Measurements from ENCODE around the gene SAPCD1. TPM values are rescaled to one million over a fixed set of nuclear protein-coding genes. Genes with fewer than 3 reads are reported as not detected.

Gene SAPCD1
- total RNA-seq, 1 experiment from 2014 or later: 3.2 TPM

DNA sequence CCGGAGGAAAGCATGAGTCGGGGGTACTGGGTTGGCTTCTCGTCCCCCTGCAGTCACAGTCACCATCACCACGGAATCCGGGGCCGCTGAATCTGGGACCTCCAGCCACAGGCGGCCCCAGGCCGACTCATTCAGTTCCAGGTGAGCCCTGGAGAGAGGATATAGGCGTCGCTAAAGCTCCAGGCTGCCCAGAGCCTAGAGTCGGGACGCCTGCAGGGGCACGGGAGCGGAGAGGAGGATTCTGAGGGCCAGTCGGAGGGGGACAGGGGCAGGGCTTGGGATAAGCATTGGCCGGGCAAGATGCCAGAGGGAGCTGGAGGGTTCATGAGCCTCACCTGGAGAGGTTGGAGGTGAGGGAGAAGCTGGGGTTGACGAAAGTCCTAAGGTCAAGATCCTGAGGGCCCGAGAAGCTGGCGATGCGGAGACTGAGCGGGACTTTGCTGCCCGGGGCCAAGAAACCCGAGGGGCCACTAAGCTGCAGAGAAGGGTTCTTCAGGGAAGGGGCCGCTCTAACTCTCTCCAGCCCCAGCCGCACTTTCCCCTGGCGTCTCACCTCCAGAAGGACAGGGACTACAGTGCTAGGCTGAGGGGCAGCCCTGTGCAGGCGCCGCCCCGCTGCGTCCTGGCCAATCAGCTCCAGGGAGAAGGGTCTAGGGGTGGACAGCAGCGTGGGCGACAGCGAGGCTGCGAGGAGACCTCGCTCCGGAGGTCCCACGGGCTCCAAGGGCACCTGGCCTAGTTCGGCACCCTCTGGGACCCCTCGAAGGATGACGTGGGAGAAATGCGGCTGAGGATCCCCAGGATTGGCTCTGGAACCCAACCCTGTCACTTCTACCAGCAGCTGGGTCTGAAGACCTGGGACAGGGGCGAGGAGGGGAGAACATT, 3.7 kb downstream of the SAPCD1 start:
- H3K27ac ChIP-seq (ENCODE audit: insufficient read length, low read depth, low read length): no peak overlapping the region

More for the DNA sequence above, 3.7 kb downstream of the SAPCD1 start:
- TF ChIP-seq CTCF (conservative IDR thresholded peaks at IDR 0.05): no peak
- no peak overlapping the region for H4K8ac ChIP-seq (replicated peaks; ENCODE audit: insufficient read length, low read depth, low read length)
- no peaks in the 10 kb centered on the region for H3K79me2 ChIP-seq (ENCODE audit: insufficient read depth, low read length)
- no peak overlapping the region for H2BK15ac ChIP-seq (ENCODE audit: low read depth, low read length)
- H3K4me1 ChIP-seq (ENCODE audit: insufficient read depth, low read length): no peaks in the 10 kb centered on the region
- no peaks in the 10 kb centered on the region for H3K79me1 ChIP-seq (ENCODE audit: insufficient read depth, low read depth, low read length, poor library complexity, severe bottlenecking)
- H4K91ac ChIP-seq (ENCODE audit: insufficient read length, low read depth, low read length): no peak overlapping the region
- WGBS (ENCODE audit: extremely low coverage, insufficient read length, low lambda C conversion rate): no CpG with 5 or more reads among the region's 42 CpGs
- peaks cover 25 to 27% of the 10 kb centered on the region in 2 experiments for H3K4me1 Mint-ChIP-seq
- H3K56ac ChIP-seq (ENCODE audit: insufficient read length, low read depth, low read length): no peak overlapping the region
- no peak overlapping the region for H2AK5ac ChIP-seq (ENCODE audit: insufficient read length, low read length)
- H3K9ac ChIP-seq (ENCODE audit: extremely low read depth, insufficient read length, low read length): no peak overlapping the region
- DNase-seq: peak; percentile 74
- no peaks in the 10 kb centered on the region; the same call in 1 of the 2 replicates for H3K27me3 Mint-ChIP-seq (ENCODE audit: low read depth)
- H2BK12ac ChIP-seq (ENCODE audit: insufficient read length, low read depth, low read length): no peak overlapping the region
- no peaks in the 10 kb centered on the region for H3K27me3 ChIP-seq (ENCODE audit: insufficient read depth, low read length)
- no peaks in the 10 kb centered on the region for H3K23me2 ChIP-seq (ENCODE audit: insufficient read length, low read depth, low read length, poor library complexity, severe bottlenecking)
- no peak overlapping the region for H2AFZ ChIP-seq (ENCODE audit: low read length)
- H4K5ac ChIP-seq (ENCODE audit: insufficient read length, low read depth, low read length): no peak overlapping the region
- H3K18ac ChIP-seq (ENCODE audit: insufficient read length, low read depth, low read length): no peak overlapping the region
- no peak overlapping the region for H2BK120ac ChIP-seq (ENCODE audit: low read depth, low read length, poor library complexity, severe bottlenecking)
- no peak overlapping the region for H2BK5ac ChIP-seq (ENCODE audit: insufficient read length, low read length)
- H3K14ac ChIP-seq (ENCODE audit: insufficient read depth, low read length): no peak overlapping the region; the same call in 1 of the 2 replicates
- no peak overlapping the region for H3K4ac ChIP-seq (ENCODE audit: low read depth, low read length)
- H3T11ph ChIP-seq (ENCODE audit: low read length): no peak overlapping the region
- H3K9me3 Mint-ChIP-seq: no peaks in the 10 kb centered on the region; a peak in 1 of 5 replicates
- H2BK20ac ChIP-seq (ENCODE audit: low read depth, low read length, poor library complexity, severe bottlenecking): no peak overlapping the region
- H3K36me3 Mint-ChIP-seq (ENCODE audit: insufficient read depth in 1 of 3, low read depth in 3 of 3): peaks cover 6 to 20% (median 12%) of the 10 kb centered on the region in 3 experiments; a peak in 5 of 7 replicates
- H3K4me3 Mint-ChIP-seq: peak overlapping the region; percentile 34 to 50; a peak in 4 of 5 replicates
- H3K27ac Mint-ChIP-seq: peak overlapping the region in 2 of 3 experiments; percentile 69 to 87; a peak in 3 of 7 replicates
- H4K20me1 ChIP-seq (ENCODE audit: control insufficient read depth, insufficient read depth, insufficient read length): no peaks in the 10 kb centered on the region
- no peak overlapping the region for H3K4me2 ChIP-seq (ENCODE audit: insufficient read depth, insufficient read length, low read length)
- H3K9me3 ChIP-seq (ENCODE audit: control insufficient read depth, low read depth, low read length): no peaks in the 10 kb centered on the region
- no peak overlapping the region for H3K23ac ChIP-seq (ENCODE audit: insufficient read length, low read depth, low read length)
